Uterus (tissue), 2 donors: ENCODE measurements around the gene HHIPL1.

Source experiments
- POLR2A ChIP-seq, 2 donors: fragments of 450-650 bp; IDR thresholded peaks; one replicate each; pipeline ENCODE4 v1.6.1; 2016; ENCODE audit warnings: antibody characterized with exemption in 2 of 2, mild to moderate bottlenecking in 1 of 2, moderate library complexity in 1 of 2
- TF ChIP-seq, protein P1 (sequence below), 4 experiments: fragments of 200-600 bp in 2 of 4; fragments of 450-650 bp in 2 of 4; sonication (generic) in 2 of 4; IDR thresholded peaks; one replicate each; pipeline ENCODE4 v1.5.1; 2016 to 2019; ENCODE audit warnings: antibody characterized with exemption in 4 of 4, mild to moderate bottlenecking in 2 of 4, moderate library complexity in 1 of 4

- TF ChIP-seq, protein P1, sequence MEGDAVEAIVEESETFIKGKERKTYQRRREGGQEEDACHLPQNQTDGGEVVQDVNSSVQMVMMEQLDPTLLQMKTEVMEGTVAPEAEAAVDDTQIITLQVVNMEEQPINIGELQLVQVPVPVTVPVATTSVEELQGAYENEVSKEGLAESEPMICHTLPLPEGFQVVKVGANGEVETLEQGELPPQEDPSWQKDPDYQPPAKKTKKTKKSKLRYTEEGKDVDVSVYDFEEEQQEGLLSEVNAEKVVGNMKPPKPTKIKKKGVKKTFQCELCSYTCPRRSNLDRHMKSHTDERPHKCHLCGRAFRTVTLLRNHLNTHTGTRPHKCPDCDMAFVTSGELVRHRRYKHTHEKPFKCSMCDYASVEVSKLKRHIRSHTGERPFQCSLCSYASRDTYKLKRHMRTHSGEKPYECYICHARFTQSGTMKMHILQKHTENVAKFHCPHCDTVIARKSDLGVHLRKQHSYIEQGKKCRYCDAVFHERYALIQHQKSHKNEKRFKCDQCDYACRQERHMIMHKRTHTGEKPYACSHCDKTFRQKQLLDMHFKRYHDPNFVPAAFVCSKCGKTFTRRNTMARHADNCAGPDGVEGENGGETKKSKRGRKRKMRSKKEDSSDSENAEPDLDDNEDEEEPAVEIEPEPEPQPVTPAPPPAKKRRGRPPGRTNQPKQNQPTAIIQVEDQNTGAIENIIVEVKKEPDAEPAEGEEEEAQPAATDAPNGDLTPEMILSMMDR (IDR thresholded peaks at IDR 0.05) = no peak
- TF ChIP-seq POLR2A (IDR thresholded peaks at IDR 0.05) = no peak
These were observed 15.9 kb downstream of the HHIPL1 start for GRCh38 chr14:99660794-99661193.
